PC-9 (cell line): ENCODE measurements around the gene TMEM91. TPM values are rescaled to one million over a fixed set of nuclear protein-coding genes. Genes with fewer than 3 reads are reported as not detected.

Experiments used
- BruUV-seq: library from RNA; stranded (reverse); fragments of 400-500 nt; replicated peaks from 2 replicates; lab custom pipeline; 2021; lab: Mats Ljungman, UMichigan
- CTCF ChIA-PET: fragments of 300-600 bp; sonication (Branson Sonifier 250); formaldehyde crosslinking; loops from one replicate; lab custom pipeline; 2022; ENCODE audit warnings: antibody characterized with exemption; lab: Charles Lee
- POLR2A ChIA-PET: fragments of 300-600 bp; sonication (Branson Sonifier 250); formaldehyde crosslinking; loops from one replicate; lab custom pipeline; 2022; ENCODE audit warnings: antibody characterized with exemption; ENCODE audit not compliant: unreplicated experiment; lab: Charles Lee
- DNase-seq, 2 experiments: peaks; one replicate each; pipeline versions ENCODE4 v3.0.0 to v3.0.0-alpha.2; 2015 to 2022; ENCODE audit warnings: mixed read lengths in 1 of 2
- H2AFZ ChIP-seq: fragments of 200-600 bp; sonication (generic); 2 replicates; pipeline ENCODE4 v1.8.1; 2017; ENCODE audit warnings: antibody characterized with exemption
- H3F3A ChIP-seq: fragments of 200-600 bp; sonication (generic); 2 replicates; pipeline ENCODE4 v1.8.1; 2017; ENCODE audit warnings: antibody characterized with exemption, mild to moderate bottlenecking, low read depth; ENCODE audit not compliant: insufficient read depth
- H3K27ac ChIP-seq: fragments of 200-600 bp; sonication (generic); 2 replicates; pipeline ENCODE4 v1.6.1; 2016; ENCODE audit warnings: mixed run types
- H3K27me3 ChIP-seq: fragments of 200-600 bp; sonication (generic); 2 replicates; pipeline ENCODE4 v1.6.1; 2016; ENCODE audit warnings: low read depth, mixed run types; ENCODE audit not compliant: insufficient read depth
- H3K36me3 ChIP-seq: fragments of 200-600 bp; sonication (generic); 2 replicates; pipeline ENCODE4 v1.6.1; 2016; ENCODE audit warnings: low read depth, mixed run types
- H3K4me1 ChIP-seq: fragments of 200-600 bp; sonication (generic); replicated peaks from 2 replicates; pipeline ENCODE4 v1.6.1; 2016; ENCODE audit warnings: mixed run types; ENCODE audit not compliant: insufficient read depth
- H3K4me2 ChIP-seq: fragments of 200-600 bp; sonication (generic); 2 replicates; pipeline ENCODE4 v1.6.1; 2017; ENCODE audit warnings: mixed run types
- H3K4me3 ChIP-seq: fragments of 200-600 bp; sonication (generic); 2 replicates; pipeline ENCODE4 v1.6.1; 2016; ENCODE audit warnings: mixed run types
- H3K79me2 ChIP-seq: fragments of 200-600 bp; sonication (generic); 2 replicates; pipeline ENCODE4 v1.6.1; 2017; ENCODE audit warnings: low read depth, mixed run types
- H3K9me2 ChIP-seq: fragments of 200-600 bp; sonication (generic); 2 replicates; pipeline ENCODE4 v1.8.1; 2017; ENCODE audit warnings: mild to moderate bottlenecking; ENCODE audit not compliant: insufficient read depth
- H3K9me3 ChIP-seq: fragments of 200-600 bp; sonication (generic); 2 replicates; pipeline ENCODE4 v1.8.1; 2016; ENCODE audit warnings: low read depth; ENCODE audit not compliant: insufficient read depth
- H4K20me1 ChIP-seq: fragments of 200-600 bp; sonication (generic); 2 replicates; pipeline ENCODE4 v1.8.1; 2017; ENCODE audit not compliant: insufficient read depth
- EZH2 ChIP-seq: fragments of 200-600 bp; sonication (generic); IDR thresholded peaks from 2 replicates; pipeline ENCODE4 v1.8.0; 2017; ENCODE audit warnings: antibody characterized with exemption, low read depth
- intact Hi-C: fragments of 100-400 bp; cut with micrococcal nuclease; formaldehyde crosslinking; loops from one replicate; pipeline ENCODE4 v1.10.0; 2022; ENCODE audit not compliant: unreplicated experiment
- total RNA-seq: library from RNA; stranded (reverse); gene quantifications from 2 replicates; pipeline ENCODE4 v1.2.3, GENCODE V29; 2021
- TF ChIP-seq, protein P1 (sequence below): fragments of 200-600 bp; sonication (generic); conservative IDR thresholded peaks from 2 replicates; pipeline ENCODE4 v1.6.1; 2017; ENCODE audit warnings: mixed run types, antibody characterized with exemption, mild to moderate bottlenecking, moderate library complexity

Gene TMEM91
- total RNA-seq, 1 experiment from 2014 or later, result 21.9 TPM

GRCh38 chr19:41332468-41332867 is 43.9 kb upstream of the TMEM91 start:
- ChIA-PET POLR2A (interaction anchor here (0.6 kb wide), 1 partner anchor 55 kb away, joined by 8 read pairs; no protein-coding TSS in a partner anchor), CTCF (interaction anchor here (0.7 kb wide), 1 partner anchor 54 kb away, joined by 3 read pairs; no protein-coding TSS in a partner anchor)
- intact Hi-C loops, result no loop called here

GRCh38 chr19:41334793-41335192 is 41.5 kb upstream of the TMEM91 start:
- H3K4me2 ChIP-seq, result no peak overlapping the region
- no peaks in the 10 kb centered on the region for H3K9me3 ChIP-seq
- CTCF ChIA-PET, result no interaction called here
- no peak for DNase-seq
- no peak overlapping the region for H3K4me3 ChIP-seq
- H3K27me3 ChIP-seq, result no peaks in the 10 kb centered on the region
- intact Hi-C loops, result no loop called here
- no peaks in the 10 kb centered on the region for H3K4me1 ChIP-seq
- POLR2A ChIA-PET, result no interaction called here
- H3K9me2 ChIP-seq, result no peaks in the 10 kb centered on the region
- TF ChIP-seq, protein P1, sequence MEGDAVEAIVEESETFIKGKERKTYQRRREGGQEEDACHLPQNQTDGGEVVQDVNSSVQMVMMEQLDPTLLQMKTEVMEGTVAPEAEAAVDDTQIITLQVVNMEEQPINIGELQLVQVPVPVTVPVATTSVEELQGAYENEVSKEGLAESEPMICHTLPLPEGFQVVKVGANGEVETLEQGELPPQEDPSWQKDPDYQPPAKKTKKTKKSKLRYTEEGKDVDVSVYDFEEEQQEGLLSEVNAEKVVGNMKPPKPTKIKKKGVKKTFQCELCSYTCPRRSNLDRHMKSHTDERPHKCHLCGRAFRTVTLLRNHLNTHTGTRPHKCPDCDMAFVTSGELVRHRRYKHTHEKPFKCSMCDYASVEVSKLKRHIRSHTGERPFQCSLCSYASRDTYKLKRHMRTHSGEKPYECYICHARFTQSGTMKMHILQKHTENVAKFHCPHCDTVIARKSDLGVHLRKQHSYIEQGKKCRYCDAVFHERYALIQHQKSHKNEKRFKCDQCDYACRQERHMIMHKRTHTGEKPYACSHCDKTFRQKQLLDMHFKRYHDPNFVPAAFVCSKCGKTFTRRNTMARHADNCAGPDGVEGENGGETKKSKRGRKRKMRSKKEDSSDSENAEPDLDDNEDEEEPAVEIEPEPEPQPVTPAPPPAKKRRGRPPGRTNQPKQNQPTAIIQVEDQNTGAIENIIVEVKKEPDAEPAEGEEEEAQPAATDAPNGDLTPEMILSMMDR, result no peak
- no peak for TF ChIP-seq EZH2
- H4K20me1 ChIP-seq, result no peaks in the 10 kb centered on the region
- BruUV-seq, result no TSS peak
- no peak overlapping the region for H3K27ac ChIP-seq
- no peak overlapping the region for H2AFZ ChIP-seq
- H3F3A ChIP-seq, result no peaks in the 10 kb centered on the region
- H3K36me3 ChIP-seq, result no peaks in the 10 kb centered on the region
- H3K79me2 ChIP-seq, result no peaks in the 10 kb centered on the region

More at GRCh38 chr19:41332468-41332867, 43.9 kb upstream of the TMEM91 start:
- peaks cover 8% of the 10 kb centered on the region; the same call in 1 of the 2 replicates for H3F3A ChIP-seq
- H3K27me3 ChIP-seq, result no peaks in the 10 kb centered on the region
- no TSS peak for BruUV-seq
- no peaks in the 10 kb centered on the region for H3K79me2 ChIP-seq
- no peaks in the 10 kb centered on the region for H3K36me3 ChIP-seq
- TF ChIP-seq, protein P1, result no peak
- TF ChIP-seq EZH2, result no peak
- no peak overlapping the region for H3K4me2 ChIP-seq
- no peaks in the 10 kb centered on the region for H3K9me2 ChIP-seq
- no peaks in the 10 kb centered on the region for H4K20me1 ChIP-seq
- no peak overlapping the region for H3K27ac ChIP-seq
- peaks cover 7% of the 10 kb centered on the region for H3K4me1 ChIP-seq
- no peak overlapping the region for H2AFZ ChIP-seq
- H3K9me3 ChIP-seq, result no peaks in the 10 kb centered on the region
- DNase-seq, result no peak
- no peak overlapping the region for H3K4me3 ChIP-seq

DNA sequence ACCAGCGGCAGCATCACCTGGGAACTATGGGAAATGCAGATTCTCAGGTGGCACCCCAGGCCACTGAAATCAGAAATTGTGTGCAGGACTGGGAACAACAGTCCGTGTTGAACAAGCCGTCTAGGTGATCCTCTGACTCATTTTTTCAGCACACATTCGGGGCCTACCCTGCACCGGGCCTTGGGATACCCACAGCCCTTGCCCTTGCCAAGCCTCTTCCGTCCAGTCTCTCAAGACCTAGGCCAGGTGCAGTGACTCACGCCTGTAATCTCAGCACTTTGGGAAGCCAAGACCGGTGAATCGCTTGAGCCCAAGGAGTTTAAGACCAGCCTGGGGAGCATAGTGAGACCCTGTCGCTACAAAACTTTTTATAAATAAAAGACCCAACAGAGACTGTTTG is 40.9 kb upstream of the TMEM91 start:
- no peaks in the 10 kb centered on the region for H4K20me1 ChIP-seq

More for the DNA sequence above, 40.9 kb upstream of the TMEM91 start:
- no peak overlapping the region for H3K4me3 ChIP-seq
- H2AFZ ChIP-seq, result no peak overlapping the region
- no peaks in the 10 kb centered on the region for H3K9me3 ChIP-seq
- TF ChIP-seq, protein P1, result no peak
- no peak for TF ChIP-seq EZH2
- ChIA-PET POLR2A (no interaction called here), CTCF (no interaction called here)
- no peaks in the 10 kb centered on the region for H3K79me2 ChIP-seq
- intact Hi-C loops, result no loop called here
- no peak overlapping the region for H3K27ac ChIP-seq
- no peaks in the 10 kb centered on the region for H3K36me3 ChIP-seq
- no peak for DNase-seq
- H3K4me2 ChIP-seq, result no peak overlapping the region
- no peaks in the 10 kb centered on the region for H3F3A ChIP-seq
- no peaks in the 10 kb centered on the region for H3K9me2 ChIP-seq
- no TSS peak for BruUV-seq
- H3K27me3 ChIP-seq, result no peaks in the 10 kb centered on the region
- no peaks in the 10 kb centered on the region for H3K4me1 ChIP-seq
